Gastroesophageal sphincter (tissue), 4 donors: ENCODE results near the gene MACROD2. TPM values are rescaled to one million over a fixed set of nuclear protein-coding genes. Genes with fewer than 3 reads are reported as not detected.

ENCODE experiments used
- ATAC-seq: fragments of 150-250 bp; one replicate; pipeline ENCODE4 v1.9.1; 2016; ENCODE audit warnings: mild to moderate bottlenecking, moderate library complexity
- H3K27ac ChIP-seq, 4 donors: fragments of 200-600 bp; sonication (generic) in 3 of 4; 1 replicate in 3 of 4; 2 replicates in 1 of 4; pipeline ENCODE4 v1.5.1; 2016 to 2019
- H3K27me3 ChIP-seq: fragments of 200-600 bp; sonication (generic); one replicate; pipeline ENCODE4 v1.5.1; 2019
- H3K36me3 ChIP-seq, 2 donors: fragments of 200-600 bp; sonication (generic); one replicate each; pipeline ENCODE4 v1.5.1; 2019; ENCODE audit warnings: control low read depth in 1 of 2
- H3K4me1 ChIP-seq, 3 donors: fragments of 200-600 bp; sonication (generic); 1 replicate in 2 of 3; 2 replicates in 1 of 3; pipeline ENCODE4 v1.5.1; 2016 to 2019; ENCODE audit warnings: control low read depth in 2 of 3
- H3K4me3 ChIP-seq, 2 donors: fragments of 200-600 bp; sonication (generic); one replicate each; pipeline ENCODE4 v1.5.1; 2019; ENCODE audit warnings: mild to moderate bottlenecking in 1 of 2, moderate library complexity in 1 of 2
- H3K9me3 ChIP-seq, 3 donors: fragments of 200-600 bp; sonication (generic); one replicate each; pipeline ENCODE4 v1.5.1; 2017 to 2019; ENCODE audit warnings: control low read depth in 2 of 3
- CTCF ChIP-seq, 4 experiments: fragments of 200-600 bp in 2 of 4; fragments of 450-650 bp in 2 of 4; sonication (generic) in 1 of 4; IDR thresholded peaks; one replicate each; pipeline ENCODE4 v1.5.1; 2017 to 2019; ENCODE audit warnings: antibody characterized with exemption in 4 of 4, mild to moderate bottlenecking in 2 of 4, moderate library complexity in 2 of 4
- EP300 ChIP-seq: sonication (generic); formaldehyde crosslinking; IDR thresholded peaks from one replicate; pipeline ENCODE4 v1.6.1; 2017; ENCODE audit warnings: antibody characterized with exemption, mild to moderate bottlenecking
- POLR2A ChIP-seq, 2 donors: fragments of 450-650 bp; IDR thresholded peaks; one replicate each; pipeline ENCODE4 v1.6.1; 2017; ENCODE audit warnings: antibody characterized with exemption in 2 of 2, mild to moderate bottlenecking in 2 of 2, moderate library complexity in 1 of 2
- POLR2AphosphoS5 ChIP-seq: sonication (generic); formaldehyde crosslinking; IDR thresholded peaks from one replicate; pipeline ENCODE4 v1.6.1; 2017; ENCODE audit warnings: antibody characterized with exemption
- WGBS, 2 donors: methylation state at CpG; one replicate each; pipeline ENCODE4 v1.1.5; 2018; ENCODE audit warnings: low coverage in 1 of 2; 5-methylcytosine and 5-hydroxymethylcytosine counted together
- total RNA-seq, 4 donors: library from RNA; depleted of rRNA; stranded (reverse); fragments of >200 nt; gene quantifications; one replicate each; pipeline ENCODE4 v1.1.0, GENCODE V29; 2016

The MACROD2 gene
- total RNA-seq, 4 donors from 2014 or later = 4.0 to 12.1 (median 7.4) TPM

GRCh38 chr20:15253431-15253830 lies 1258.1 kb downstream of the MACROD2 start:
- 96 to 98% methylated on average over 5 of the region's 5 CpGs for WGBS, 2 donors
- H3K27me3 ChIP-seq = no peaks in the 10 kb centered on the region
- TF ChIP-seq POLR2AphosphoS5 (no peak), CTCF (IDR thresholded peaks at IDR 0.05) (no peak), POLR2A (IDR thresholded peaks at IDR 0.05) (no peak), EP300 (no peak)
- H3K27ac ChIP-seq = no peak overlapping the region
- H3K4me1 ChIP-seq = no peaks in the 10 kb centered on the region
- H3K4me3 ChIP-seq = no peak overlapping the region
- no peaks in the 10 kb centered on the region for H3K9me3 ChIP-seq
- no peak for ATAC-seq
- H3K36me3 ChIP-seq = no peaks in the 10 kb centered on the region

DNA sequence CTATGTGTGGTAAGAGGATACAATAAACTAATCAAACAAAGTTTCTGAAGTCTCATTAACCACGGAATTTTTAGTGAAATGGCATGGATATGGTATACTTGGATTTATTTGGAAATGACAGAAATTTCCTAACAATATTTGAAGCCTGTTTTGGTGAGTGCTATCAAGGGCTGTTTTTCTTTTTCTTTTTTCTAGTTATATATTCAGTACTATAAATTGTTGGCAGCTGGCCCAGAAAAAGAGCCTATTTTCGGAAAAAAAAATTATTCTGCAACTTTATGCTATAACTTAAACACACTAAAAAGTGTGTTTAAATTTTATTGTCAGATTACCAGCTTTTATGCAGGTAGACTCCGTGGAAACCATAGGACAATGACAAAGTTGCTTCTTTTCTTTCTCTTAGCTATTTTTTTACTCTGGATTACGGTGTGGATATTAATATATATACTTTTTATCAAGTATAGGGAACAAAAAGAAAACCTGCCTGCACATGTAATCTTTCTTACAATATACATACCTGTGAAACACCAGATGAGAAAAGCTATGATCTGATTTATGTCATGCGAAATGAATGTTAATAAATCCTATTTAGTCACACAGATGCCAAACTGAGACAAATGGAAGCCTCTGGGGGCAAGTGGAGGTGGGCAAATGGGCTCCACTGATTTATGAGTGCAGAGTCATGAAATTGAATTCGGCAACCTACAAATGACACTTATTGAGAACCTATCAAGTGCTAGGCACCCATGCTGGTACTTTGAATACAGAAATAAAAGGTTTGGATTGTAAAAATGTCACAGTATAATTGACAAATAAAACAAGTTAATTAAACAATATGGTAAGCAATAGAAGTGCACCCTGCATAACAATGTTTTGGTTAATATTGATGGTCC lies 1261.6 kb downstream of the MACROD2 start:
- 61 to 67% methylated on average over 6 of the region's 6 CpGs for WGBS, 2 donors
- ATAC-seq = no peak

GRCh38 chr20:15257569-15257870 lies 1262.2 kb downstream of the MACROD2 start:
- Histone ChIP-seq H3K9me3 (no peaks in the 10 kb centered on the region), H3K4me1 (no peaks in the 10 kb centered on the region), H3K4me3 (no peak overlapping the region), H3K36me3 (no peaks in the 10 kb centered on the region), H3K27me3 (no peaks in the 10 kb centered on the region), H3K27ac (no peak overlapping the region)
- no peak for ATAC-seq
- TF ChIP-seq CTCF (IDR thresholded peaks at IDR 0.05) (no peak), POLR2AphosphoS5 (no peak), POLR2A (IDR thresholded peaks at IDR 0.05) (no peak), EP300 (no peak)
- 91 to 93% methylated on average over 1 of the region's 1 CpG for WGBS, 2 donors

More for the DNA sequence above, 1261.6 kb downstream of the MACROD2 start:
- H3K9me3 ChIP-seq = no peaks in the 10 kb centered on the region
- TF ChIP-seq EP300 = no peak
- TF ChIP-seq CTCF (IDR thresholded peaks at IDR 0.05) = no peak
- TF ChIP-seq POLR2A (IDR thresholded peaks at IDR 0.05) = no peak
- TF ChIP-seq POLR2AphosphoS5 = no peak
- no peak overlapping the region for H3K27ac ChIP-seq
- no peaks in the 10 kb centered on the region for H3K4me1 ChIP-seq
- H3K27me3 ChIP-seq = no peaks in the 10 kb centered on the region
- no peak overlapping the region for H3K4me3 ChIP-seq
- no peaks in the 10 kb centered on the region for H3K36me3 ChIP-seq

GRCh38 chr20:15265581-15266309 lies 1270.4 kb downstream of the MACROD2 start:
- WGBS, 2 donors = 33 to 80% methylated on average over 1 of the region's 1 CpG

More at GRCh38 chr20:15265581-15266309, 1270.4 kb downstream of the MACROD2 start:
- Histone ChIP-seq H3K4me1 (no peaks in the 10 kb centered on the region), H3K27me3 (no peaks in the 10 kb centered on the region), H3K4me3 (no peak overlapping the region), H3K36me3 (no peaks in the 10 kb centered on the region), H3K27ac (no peak overlapping the region), H3K9me3 (no peaks in the 10 kb centered on the region)
- TF ChIP-seq EP300 = no peak
- no peak for TF ChIP-seq POLR2AphosphoS5
- TF ChIP-seq CTCF (IDR thresholded peaks at IDR 0.05) = no peak
- no peak for TF ChIP-seq POLR2A (IDR thresholded peaks at IDR 0.05)
- ATAC-seq = no peak
